AG04450 (cell line): ENCODE data around the gene MS4A12. TPM values are rescaled to one million over a fixed set of nuclear protein-coding genes. Genes with fewer than 3 reads are reported as not detected.

Experiments
- CTCF ChIA-PET: fragments of 300-600, 350-600 bp; formaldehyde crosslinking; extraction: SDS; loops from one replicate; lab custom pipeline; 2022; ENCODE audit warnings: antibody characterized with exemption, inconsistent platforms; lab: Charles Lee
- POLR2A ChIA-PET: fragments of 350-600 bp; formaldehyde crosslinking; extraction: SDS; loops from one replicate; lab custom pipeline; 2021; ENCODE audit warnings: antibody characterized with exemption, inconsistent platforms; lab: Yijun Ruan, JAX
- DNase-seq: peaks from one replicate; pipeline ENCODE4 v3.0.0-alpha.2; 2011; ENCODE audit warnings: low read depth, low spot score
- H3K27ac ChIP-seq: one replicate; pipeline ENCODE4 v1.5.1; 2012; ENCODE audit warnings: low read depth, low read length, control low read depth
- H3K27me3 ChIP-seq: one replicate; pipeline ENCODE4 v1.6.0; 2012; ENCODE audit warnings: low read length; ENCODE audit not compliant: control insufficient read depth, insufficient read depth
- H3K4me3 ChIP-seq: 2 replicates; pipeline ENCODE4 v1.5.1; 2011; ENCODE audit warnings: mild to moderate bottlenecking, low read depth, low read length, control low read depth
- H3K9me3 ChIP-seq: 2 replicates; pipeline ENCODE4 v1.5.1; 2012; ENCODE audit warnings: low read length; ENCODE audit not compliant: control insufficient read depth, insufficient read depth
- CTCF ChIP-seq: IDR thresholded peaks from 2 replicates; pipeline ENCODE4 v1.5.1; 2011; ENCODE audit warnings: low read depth, low read length, control low read depth, inconsistent platforms
- polyA plus RNA-seq: library from polyadenylated mRNA; depleted of rRNA; stranded (reverse); fragments of >200 nt; gene quantifications from 2 replicates; pipeline ENCODE4 v1.2.3, GENCODE V29; 2011

The MS4A12 gene
- polyA plus RNA-seq, 1 experiment, result not detected

- Histone ChIP-seq H3K9me3 (peaks cover 11% of the 10 kb centered on the region), H3K27me3 (peaks cover 2% of the 10 kb centered on the region), H3K27ac (no peak within 1 kb of the TSS), H3K4me3 (no peak within 1 kb of the TSS)
- TF ChIP-seq CTCF, result no peak
- CTCF ChIA-PET, result no interaction called here
- POLR2A ChIA-PET, result no interaction called here
- DNase-seq, result no peak
Measured at GRCh38 chr11:60455531-60456042, 37.0 kb upstream of the MS4A12 start, which contains the start of gene MS4A1. TSS of gene MS4A1 (plus strand) at chr11:60455847. CDS start at chr11:60462375, 6,528 bp downstream.

GRCh38 chr11:60457576-60457975 lies 35.0 kb upstream of the MS4A12 start:
- H3K27me3 ChIP-seq, result peaks cover 2% of the 10 kb centered on the region
- ChIA-PET POLR2A (no interaction called here), CTCF (no interaction called here)
- peaks cover 11% of the 10 kb centered on the region; the same call in 1 of the 2 replicates for H3K9me3 ChIP-seq
- H3K4me3 ChIP-seq, result no peak overlapping the region
- no peak for DNase-seq
- no peak for TF ChIP-seq CTCF
- no peak overlapping the region for H3K27ac ChIP-seq

GRCh38 chr11:60459345-60459744 lies 33.2 kb upstream of the MS4A12 start:
- ChIA-PET CTCF (no interaction called here), POLR2A (no interaction called here)
- Histone ChIP-seq H3K27ac (no peak overlapping the region), H3K4me3 (no peak overlapping the region), H3K27me3 (peaks cover 2% of the 10 kb centered on the region), H3K9me3 (peaks cover 18% of the 10 kb centered on the region; the same call in 1 of the 2 replicates)
- no peak for TF ChIP-seq CTCF
- no peak for DNase-seq

DNA sequence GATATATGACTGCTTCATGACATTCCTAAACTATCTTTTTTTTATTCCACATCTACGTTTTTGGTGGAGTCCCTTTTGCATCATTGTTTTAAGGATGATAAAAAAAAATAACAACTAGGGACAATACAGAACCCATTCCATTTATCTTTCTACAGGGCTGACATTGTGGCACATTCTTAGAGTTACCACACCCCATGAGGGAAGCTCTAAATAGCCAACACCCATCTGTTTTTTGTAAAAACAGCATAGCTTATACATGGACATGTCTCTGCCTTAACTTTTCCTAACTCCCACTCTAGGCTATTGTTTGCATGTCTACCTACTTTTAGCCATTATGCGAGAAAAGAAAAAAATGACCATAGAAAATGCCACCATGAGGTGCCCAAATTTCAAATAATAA lies 23.7 kb upstream of the MS4A12 start:
- H3K27ac ChIP-seq, result no peak overlapping the region
- no peak for TF ChIP-seq CTCF
- POLR2A ChIA-PET, result no interaction called here

GRCh38 chr11:60469723-60470122 lies 22.9 kb upstream of the MS4A12 start:
- DNase-seq, result no peak
- no peak for TF ChIP-seq CTCF
- ChIA-PET POLR2A (no interaction called here), CTCF (no interaction called here)
- no peak overlapping the region for H3K27ac ChIP-seq
- no peaks in the 10 kb centered on the region for H3K27me3 ChIP-seq
- H3K9me3 ChIP-seq, result peaks cover 3% of the 10 kb centered on the region; the same call in 1 of the 2 replicates
- H3K4me3 ChIP-seq, result no peak overlapping the region

More for the DNA sequence above, 23.7 kb upstream of the MS4A12 start:
- DNase-seq, result no peak
- CTCF ChIA-PET, result no interaction called here
- Histone ChIP-seq H3K4me3 (no peak overlapping the region), H3K9me3 (peaks cover 3% of the 10 kb centered on the region; the same call in 1 of the 2 replicates), H3K27me3 (no peaks in the 10 kb centered on the region)
